ENCODE results near the gene RBFOX1.

DNA sequence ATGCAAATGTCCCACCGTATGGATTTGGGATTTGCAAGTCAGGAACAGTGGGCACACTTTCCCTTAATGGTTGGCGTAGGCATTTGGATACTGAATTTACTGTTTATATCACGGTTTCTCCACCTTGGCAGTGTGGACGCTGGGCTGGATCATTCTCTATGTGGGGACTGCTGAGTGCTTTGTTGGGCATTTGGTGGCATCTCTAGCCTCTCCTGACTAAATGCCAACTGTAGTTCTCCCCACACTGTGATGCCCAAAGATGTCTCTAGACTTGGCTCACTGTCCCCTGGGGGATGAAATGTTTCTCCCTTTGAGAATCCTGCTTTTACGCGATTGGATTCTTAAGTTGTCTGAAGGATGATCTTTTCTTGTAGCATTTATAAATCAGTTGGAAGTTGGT is 49.0 kb downstream of the RBFOX1 start:
- TF ChIP-seq EP300 (IDR thresholded peaks at IDR 0.05; ENCODE audit: borderline replicate concordance in 1 of 2, control insufficient read depth in 1 of 2, low read depth in 2 of 2, low read length in 2 of 2) (no peak), CREM (IDR thresholded peaks at IDR 0.05; ENCODE audit: low read depth) (no peak), CBX5 (IDR thresholded peaks at IDR 0.05; ENCODE audit: low read depth) (no peak), POLR2A (IDR thresholded peaks at IDR 0.05; ENCODE audit: low read depth, low read length) (no peak), NFIC (IDR thresholded peaks at IDR 0.05; ENCODE audit: low read depth, low read length) (no peak), TBL1XR1 (IDR thresholded peaks at IDR 0.05; ENCODE audit: low read depth, low read length) (no peak), SREBF1 (IDR thresholded peaks at IDR 0.05; ENCODE audit: low read length) (no peak), ASH2L (IDR thresholded peaks at IDR 0.05; ENCODE audit: borderline replicate concordance, low read depth) (no peak), HDGF (IDR thresholded peaks at IDR 0.05) (no peak), SP1 (IDR thresholded peaks at IDR 0.05; ENCODE audit: low read depth, low read length) (no peak), EGR1 (IDR thresholded peaks at IDR 0.05; ENCODE audit: borderline replicate concordance in 1 of 2, low read depth in 2 of 2, low read length in 2 of 2) (no peak), NFXL1 (IDR thresholded peaks at IDR 0.05; ENCODE audit: borderline replicate concordance) (no peak)
- TF ChIP-seq, protein P1, sequence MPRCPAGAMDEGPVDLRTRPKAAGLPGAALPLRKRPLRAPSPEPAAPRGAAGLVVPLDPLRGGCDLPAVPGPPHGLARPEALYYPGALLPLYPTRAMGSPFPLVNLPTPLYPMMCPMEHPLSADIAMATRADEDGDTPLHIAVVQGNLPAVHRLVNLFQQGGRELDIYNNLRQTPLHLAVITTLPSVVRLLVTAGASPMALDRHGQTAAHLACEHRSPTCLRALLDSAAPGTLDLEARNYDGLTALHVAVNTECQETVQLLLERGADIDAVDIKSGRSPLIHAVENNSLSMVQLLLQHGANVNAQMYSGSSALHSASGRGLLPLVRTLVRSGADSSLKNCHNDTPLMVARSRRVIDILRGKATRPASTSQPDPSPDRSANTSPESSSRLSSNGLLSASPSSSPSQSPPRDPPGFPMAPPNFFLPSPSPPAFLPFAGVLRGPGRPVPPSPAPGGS (IDR thresholded peaks at IDR 0.05; ENCODE audit: borderline replicate concordance, insufficient read depth, low read depth, low read length, poor library complexity, severe bottlenecking), result no peak
- TF ChIP-seq, protein P2, sequence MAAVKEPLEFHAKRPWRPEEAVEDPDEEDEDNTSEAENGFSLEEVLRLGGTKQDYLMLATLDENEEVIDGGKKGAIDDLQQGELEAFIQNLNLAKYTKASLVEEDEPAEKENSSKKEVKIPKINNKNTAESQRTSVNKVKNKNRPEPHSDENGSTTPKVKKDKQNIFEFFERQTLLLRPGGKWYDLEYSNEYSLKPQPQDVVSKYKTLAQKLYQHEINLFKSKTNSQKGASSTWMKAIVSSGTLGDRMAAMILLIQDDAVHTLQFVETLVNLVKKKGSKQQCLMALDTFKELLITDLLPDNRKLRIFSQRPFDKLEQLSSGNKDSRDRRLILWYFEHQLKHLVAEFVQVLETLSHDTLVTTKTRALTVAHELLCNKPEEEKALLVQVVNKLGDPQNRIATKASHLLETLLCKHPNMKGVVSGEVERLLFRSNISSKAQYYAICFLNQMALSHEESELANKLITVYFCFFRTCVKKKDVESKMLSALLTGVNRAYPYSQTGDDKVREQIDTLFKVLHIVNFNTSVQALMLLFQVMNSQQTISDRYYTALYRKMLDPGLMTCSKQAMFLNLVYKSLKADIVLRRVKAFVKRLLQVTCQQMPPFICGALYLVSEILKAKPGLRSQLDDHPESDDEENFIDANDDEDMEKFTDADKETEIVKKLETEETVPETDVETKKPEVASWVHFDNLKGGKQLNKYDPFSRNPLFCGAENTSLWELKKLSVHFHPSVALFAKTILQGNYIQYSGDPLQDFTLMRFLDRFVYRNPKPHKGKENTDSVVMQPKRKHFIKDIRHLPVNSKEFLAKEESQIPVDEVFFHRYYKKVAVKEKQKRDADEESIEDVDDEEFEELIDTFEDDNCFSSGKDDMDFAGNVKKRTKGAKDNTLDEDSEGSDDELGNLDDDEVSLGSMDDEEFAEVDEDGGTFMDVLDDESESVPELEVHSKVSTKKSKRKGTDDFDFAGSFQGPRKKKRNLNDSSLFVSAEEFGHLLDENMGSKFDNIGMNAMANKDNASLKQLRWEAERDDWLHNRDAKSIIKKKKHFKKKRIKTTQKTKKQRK (IDR thresholded peaks at IDR 0.05; ENCODE audit: low read depth, low read length), result no peak

Measured in GM12878 (cell line).